Smooth muscle cell (in vitro differentiated cells): ENCODE measurements around the gene TSR1. TPM values are rescaled to one million over a fixed set of nuclear protein-coding genes. Genes with fewer than 3 reads are reported as not detected.

Experiments used
- DNase-seq: peaks from one replicate; lab custom pipeline; 2025; ENCODE audit not compliant: unreplicated experiment; lab: John Stamatoyannopoulos, UW
- H2AFZ ChIP-seq: fragments of 200-600 bp; sonication (generic); 2 replicates; pipeline ENCODE4 v1.6.0; 2016; ENCODE audit warnings: antibody characterized with exemption, low read depth, mild to moderate bottlenecking
- H3F3A ChIP-seq: fragments of 200-600 bp; sonication (generic); 2 replicates; pipeline ENCODE4 v1.6.0; 2017; ENCODE audit warnings: antibody characterized with exemption, low read depth
- H3K27ac ChIP-seq: fragments of 200-600 bp; sonication (generic); 2 replicates; pipeline ENCODE4 v1.5.1; 2016; ENCODE audit warnings: low read depth, mild to moderate bottlenecking
- H3K27me3 ChIP-seq: fragments of 200-600 bp; sonication (generic); 2 replicates; pipeline ENCODE4 v1.6.1; 2016; ENCODE audit warnings: low read depth, mild to moderate bottlenecking
- H3K36me3 ChIP-seq: fragments of 200-600 bp; sonication (generic); 2 replicates; pipeline ENCODE4 v1.5.1; 2016; ENCODE audit warnings: low read depth
- H3K4me1 ChIP-seq: fragments of 200-600 bp; sonication (generic); 2 replicates; pipeline ENCODE4 v1.5.1; 2016; ENCODE audit warnings: low read depth
- H3K4me2 ChIP-seq: fragments of 200-600 bp; sonication (generic); 2 replicates; pipeline ENCODE4 v1.6.0; 2016; ENCODE audit warnings: mild to moderate bottlenecking
- H3K4me3 ChIP-seq: fragments of 200-600 bp; sonication (generic); 2 replicates; pipeline ENCODE4 v1.5.1; 2016; ENCODE audit warnings: mild to moderate bottlenecking
- H3K79me2 ChIP-seq: fragments of 200-600 bp; sonication (generic); 2 replicates; pipeline ENCODE4 v1.6.0; 2016; ENCODE audit warnings: low read depth, mild to moderate bottlenecking
- H3K9ac ChIP-seq: fragments of 200-600 bp; sonication (generic); 2 replicates; pipeline ENCODE4 v1.6.0; 2016; ENCODE audit warnings: low read depth
- H3K9me3 ChIP-seq: fragments of 200-600 bp; sonication (generic); replicated peaks from 2 replicates; pipeline ENCODE4 v1.5.1; 2016; ENCODE audit warnings: low read depth
- H4K20me1 ChIP-seq: fragments of 200-600 bp; sonication (generic); 2 replicates; pipeline ENCODE4 v1.6.0; 2016; ENCODE audit warnings: low read depth
- WGBS: methylation state at CpG from one replicate; pipeline ENCODE4 v1.1.7; 2016; ENCODE audit warnings: low lambda C conversion rate; 5-methylcytosine and 5-hydroxymethylcytosine counted together
- polyA plus RNA-seq: library from polyadenylated mRNA; unstranded; fragments of >200 nt; fragmentation: Nextera tagmentation; extraction: Ambion mirVana; gene quantifications from 2 replicates; pipeline ENCODE4 v1.2.1, GENCODE V29; 2016
- total RNA-seq: library from RNA; depleted of rRNA; stranded (reverse); fragments of >200 nt; gene quantifications from 2 replicates; pipeline ENCODE4 v1.2.3, GENCODE V29; 2014
- TF ChIP-seq, protein P1 (sequence below): fragments of 200-600 bp; sonication (generic); IDR thresholded peaks from 2 replicates; pipeline ENCODE4 v1.5.1; 2017; ENCODE audit warnings: borderline replicate concordance, mild to moderate bottlenecking, antibody characterized with exemption; ENCODE audit not compliant: insufficient read depth, poor library complexity, severe bottlenecking

The TSR1 gene
- total and polyA plus RNA-seq, 2 experiments from 2014 or later, result 17.6 to 39.5 TPM

DNA sequence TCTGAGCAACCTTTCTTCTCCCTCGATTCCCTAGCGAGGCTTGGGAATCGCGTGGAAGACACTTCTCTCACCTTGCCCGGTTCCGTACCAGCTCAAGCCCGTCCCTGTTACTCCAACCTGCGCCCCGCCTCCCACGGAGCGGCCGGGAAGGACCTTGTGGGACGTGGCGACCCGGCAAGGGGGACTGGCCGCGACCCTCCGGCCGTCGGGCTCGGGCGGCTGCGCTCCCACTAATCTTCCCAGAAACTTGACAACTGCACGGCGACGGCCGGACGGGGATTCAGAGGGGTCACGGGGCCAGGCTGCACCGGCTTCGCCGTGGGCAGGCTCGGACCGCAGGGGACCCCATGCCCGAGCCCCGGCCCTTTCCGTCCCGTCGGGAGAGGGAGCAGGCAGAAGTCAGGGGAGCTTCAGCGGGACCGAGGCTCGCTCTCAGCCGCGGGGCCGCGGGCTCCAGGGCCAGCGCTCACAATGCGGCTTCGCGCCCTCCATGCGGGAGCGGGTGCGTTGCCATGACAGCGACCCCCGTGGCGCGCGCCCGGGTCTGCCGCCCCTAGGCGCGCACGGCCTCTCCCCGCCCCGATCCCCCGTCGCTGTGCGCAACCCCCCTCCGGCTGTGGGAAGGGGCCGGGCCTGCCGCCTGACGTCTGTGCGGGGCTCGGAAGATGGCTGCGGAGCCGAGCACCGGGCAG is 741 bp upstream of the TSR1 start, which contains the start of gene SGSM2:
Gene SGSM2 (plus strand): TSS at position 650 of the 692 bp plus-strand sequence. CDS start 188 bp downstream, outside the sequence.
- H3K4me1 ChIP-seq, result peaks cover 10% of the 10 kb centered on the region
- peaks cover 4% of the 10 kb centered on the region for H3F3A ChIP-seq
- H3K27me3 ChIP-seq, result no peaks in the 10 kb centered on the region
- H3K79me2 ChIP-seq, result peaks cover 34% of the 10 kb centered on the region
- WGBS, result under 1% methylated on average over 53 of the region's 77 CpGs
- peak within 1 kb of the TSS; percentile 97 for H2AFZ ChIP-seq
- TF ChIP-seq, protein P1, sequence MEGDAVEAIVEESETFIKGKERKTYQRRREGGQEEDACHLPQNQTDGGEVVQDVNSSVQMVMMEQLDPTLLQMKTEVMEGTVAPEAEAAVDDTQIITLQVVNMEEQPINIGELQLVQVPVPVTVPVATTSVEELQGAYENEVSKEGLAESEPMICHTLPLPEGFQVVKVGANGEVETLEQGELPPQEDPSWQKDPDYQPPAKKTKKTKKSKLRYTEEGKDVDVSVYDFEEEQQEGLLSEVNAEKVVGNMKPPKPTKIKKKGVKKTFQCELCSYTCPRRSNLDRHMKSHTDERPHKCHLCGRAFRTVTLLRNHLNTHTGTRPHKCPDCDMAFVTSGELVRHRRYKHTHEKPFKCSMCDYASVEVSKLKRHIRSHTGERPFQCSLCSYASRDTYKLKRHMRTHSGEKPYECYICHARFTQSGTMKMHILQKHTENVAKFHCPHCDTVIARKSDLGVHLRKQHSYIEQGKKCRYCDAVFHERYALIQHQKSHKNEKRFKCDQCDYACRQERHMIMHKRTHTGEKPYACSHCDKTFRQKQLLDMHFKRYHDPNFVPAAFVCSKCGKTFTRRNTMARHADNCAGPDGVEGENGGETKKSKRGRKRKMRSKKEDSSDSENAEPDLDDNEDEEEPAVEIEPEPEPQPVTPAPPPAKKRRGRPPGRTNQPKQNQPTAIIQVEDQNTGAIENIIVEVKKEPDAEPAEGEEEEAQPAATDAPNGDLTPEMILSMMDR, result no peak
- peak within 1 kb of the TSS; percentile 89 for H3K9ac ChIP-seq
- H3K36me3 ChIP-seq, result peaks cover 7% of the 10 kb centered on the region
- H3K4me2 ChIP-seq, result peak within 1 kb of the TSS; percentile 87
- H3K27ac ChIP-seq, result peak within 1 kb of the TSS; percentile 71
- H3K9me3 ChIP-seq, result no peaks in the 10 kb centered on the region
- H4K20me1 ChIP-seq, result no peaks in the 10 kb centered on the region
- DNase-seq, result peak; percentile 35
- H3K4me3 ChIP-seq, result peak within 1 kb of the TSS; percentile 75

DNA sequence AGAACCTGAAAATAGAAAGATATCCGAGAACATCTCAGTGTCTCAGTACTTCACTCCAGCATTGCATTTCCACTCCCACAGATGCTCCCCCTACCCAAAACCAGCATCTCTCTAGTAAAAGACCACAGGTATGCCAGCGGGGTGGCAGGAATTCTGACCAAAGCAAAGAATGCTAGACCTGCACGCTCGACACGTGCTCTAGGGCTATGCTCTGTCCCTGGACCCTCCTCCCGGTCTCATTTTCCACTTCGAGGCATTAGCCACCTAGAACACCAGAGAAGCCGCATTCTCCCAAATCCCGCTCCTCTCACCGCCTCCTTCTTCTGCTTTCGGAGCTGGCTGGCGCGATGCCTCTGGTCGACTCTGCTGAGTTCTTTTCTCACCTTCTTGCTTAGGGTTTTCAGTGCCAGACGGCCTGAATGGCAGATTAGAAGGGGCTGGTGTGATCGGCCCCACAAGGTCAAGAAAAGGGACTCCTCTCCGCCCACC is 487 bp downstream of the TSR1 start:
- H3K79me2 ChIP-seq, result peaks cover 35% of the 10 kb centered on the region
- peak overlapping the region; percentile 75 for H3K4me3 ChIP-seq
- H3K27ac ChIP-seq, result peak overlapping the region; percentile 71
- TF ChIP-seq, protein P1, result no peak
- no peaks in the 10 kb centered on the region for H4K20me1 ChIP-seq
- peaks cover 9% of the 10 kb centered on the region for H3K36me3 ChIP-seq
- peaks cover 4% of the 10 kb centered on the region for H3F3A ChIP-seq
- WGBS, result 6% methylated on average over 17 of the region's 17 CpGs
- peaks cover 10% of the 10 kb centered on the region for H3K4me1 ChIP-seq
- no peaks in the 10 kb centered on the region for H3K9me3 ChIP-seq
- DNase-seq, result no peak
- peak overlapping the region; percentile 97 for H2AFZ ChIP-seq
- H3K9ac ChIP-seq, result peak overlapping the region; percentile 89
- no peaks in the 10 kb centered on the region for H3K27me3 ChIP-seq
- peak overlapping the region; percentile 87 for H3K4me2 ChIP-seq

DNA sequence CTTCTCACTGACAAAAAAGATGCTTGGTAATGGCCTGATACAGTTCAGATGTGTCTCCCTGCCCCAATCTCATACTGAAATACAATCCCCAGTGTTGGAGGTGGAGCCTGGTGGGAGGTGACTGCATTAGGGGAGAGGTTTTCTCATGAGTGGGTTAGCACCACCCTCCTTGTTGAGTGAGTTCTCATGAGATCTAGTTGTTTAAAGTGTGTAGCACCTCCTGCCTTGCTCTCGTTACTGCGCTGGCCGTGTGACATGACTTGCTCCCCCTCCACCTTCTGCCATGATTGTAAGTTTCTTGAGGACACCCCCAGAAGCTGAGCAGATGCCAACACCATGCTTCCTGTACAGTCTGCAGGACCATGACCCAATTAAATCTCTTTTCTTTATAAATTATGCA is 5.0 kb downstream of the TSR1 start:
- no peaks in the 10 kb centered on the region for H3K27me3 ChIP-seq
- H3K79me2 ChIP-seq, result peaks cover 42% of the 10 kb centered on the region
- TF ChIP-seq, protein P1, result no peak
- no peaks in the 10 kb centered on the region for H3F3A ChIP-seq
- no peak overlapping the region for H3K4me3 ChIP-seq
- no peak overlapping the region for H2AFZ ChIP-seq
- peaks cover 10% of the 10 kb centered on the region for H3K4me1 ChIP-seq
- H3K36me3 ChIP-seq, result peaks cover 17% of the 10 kb centered on the region
- no peak overlapping the region for H3K9ac ChIP-seq
- no peak overlapping the region for H3K27ac ChIP-seq
- WGBS, result 61% methylated on average over 3 of the region's 3 CpGs
- no peaks in the 10 kb centered on the region for H4K20me1 ChIP-seq
- no peak overlapping the region for H3K4me2 ChIP-seq
- H3K9me3 ChIP-seq, result no peaks in the 10 kb centered on the region
- DNase-seq, result no peak
